Uterus (tissue), 4 donors: Measurements from ENCODE around the gene NXPH4. TPM values are rescaled to one million over a fixed set of nuclear protein-coding genes. Genes with fewer than 3 reads are reported as not detected.
A peak's percentile ranks its signal among the peaks of the same experiment; 100 is the strongest.

Experiments used
- DNase-seq, 2 donors: peaks; one replicate each; pipeline ENCODE4 v3.0.0-alpha.2; 2019 to 2020
- H3K27ac ChIP-seq, 2 donors: fragments of 200-600 bp; sonication (generic); 1 replicate in 1 of 2; 2 replicates in 1 of 2; pipeline ENCODE4 v1.5.1; 2016 to 2018
- H3K27me3 ChIP-seq, 2 donors: fragments of 200-600 bp; sonication (generic); one replicate each; pipeline ENCODE4 v1.5.1; 2018 to 2019; ENCODE audit warnings: control low read depth in 1 of 2
- H3K36me3 ChIP-seq, 2 donors: fragments of 200-600 bp; sonication (generic); one replicate each; pipeline ENCODE4 v1.5.1; 2019; ENCODE audit warnings: control low read depth in 1 of 2
- H3K4me1 ChIP-seq, 2 donors: fragments of 200-600 bp; sonication (generic); one replicate each; pipeline ENCODE4 v1.5.1; 2018 to 2019; ENCODE audit warnings: control low read depth in 1 of 2
- H3K4me3 ChIP-seq, 2 donors: fragments of 200-600 bp; sonication (generic); 1 replicate in 1 of 2; 2 replicates in 1 of 2; pipeline ENCODE4 v1.5.1; 2018 to 2019; ENCODE audit warnings: mild to moderate bottlenecking in 1 of 2
- H3K9me3 ChIP-seq, 2 donors: fragments of 200-600 bp; sonication (generic); one replicate each; pipeline ENCODE4 v1.5.1; 2019; ENCODE audit warnings: control low read depth in 1 of 2
- CTCF ChIP-seq, 4 experiments: fragments of 200-600 bp in 2 of 4; fragments of 450-650 bp in 2 of 4; sonication (generic) in 2 of 4; IDR thresholded peaks; one replicate each; pipeline ENCODE4 v1.5.1; 2016 to 2019; ENCODE audit warnings: antibody characterized with exemption in 4 of 4, mild to moderate bottlenecking in 2 of 4, moderate library complexity in 1 of 4
- POLR2A ChIP-seq, 2 donors: fragments of 450-650 bp; IDR thresholded peaks; one replicate each; pipeline ENCODE4 v1.6.1; 2016; ENCODE audit warnings: antibody characterized with exemption in 2 of 2, mild to moderate bottlenecking in 1 of 2, moderate library complexity in 1 of 2
- intact Hi-C: fragments of 100-400 bp; cut with DNase I; formaldehyde crosslinking; loops from one replicate; pipeline ENCODE4 v1.15.1; 2023; ENCODE audit warnings: low total_unique reads
- total RNA-seq, 4 donors: library from RNA; depleted of rRNA in 3 of 4; stranded (reverse); fragments of >200 nt in 3 of 4; gene quantifications; one replicate each; pipeline versions ENCODE4 v1.1.0 to v1.2.4, GENCODE V29; 2014 to 2023
- donor health status: DM: yes; HTN: yes; CAD: no.

The NXPH4 gene
- total RNA-seq, 4 donors from 2014 or later = 6.3 TPM; not detected in 3

- no peaks in the 10 kb centered on the region for H3K27me3 ChIP-seq
- TF ChIP-seq CTCF (IDR thresholded peaks at IDR 0.05) (no peak), POLR2A (IDR thresholded peaks at IDR 0.05) (no peak)
- H3K4me3 ChIP-seq = no peak overlapping the region
- intact Hi-C loops = no loop called here
- H3K4me1 ChIP-seq = no peaks in the 10 kb centered on the region
- H3K9me3 ChIP-seq = no peaks in the 10 kb centered on the region
- DNase-seq = no peak
- no peak overlapping the region for H3K27ac ChIP-seq
- H3K36me3 ChIP-seq = no peaks in the 10 kb centered on the region
Measured at GRCh38 chr12:57248934-57249742, 32.5 kb downstream of the NXPH4 start.

GRCh38 chr12:57250541-57250940, 33.9 kb downstream of the NXPH4 start:
- intact Hi-C loops = no loop called here
- no peak overlapping the region for H3K4me3 ChIP-seq
- no peaks in the 10 kb centered on the region for H3K27me3 ChIP-seq
- no peak for TF ChIP-seq POLR2A (IDR thresholded peaks at IDR 0.05)
- TF ChIP-seq CTCF (IDR thresholded peaks at IDR 0.05) = no peak
- no peaks in the 10 kb centered on the region for H3K4me1 ChIP-seq
- H3K27ac ChIP-seq = no peak overlapping the region
- no peaks in the 10 kb centered on the region for H3K36me3 ChIP-seq
- H3K9me3 ChIP-seq = no peaks in the 10 kb centered on the region
- no peak for DNase-seq

GRCh38 chr12:57250956-57251355, 34.4 kb downstream of the NXPH4 start, which contains the start of gene STAC3:
Gene STAC3 (minus strand): TSS chr12:57251187. CDS start chr12:57249636, 1,551 bp downstream.
- intact Hi-C loops = no loop called here
- H3K4me1 ChIP-seq = no peaks in the 10 kb centered on the region
- no peaks in the 10 kb centered on the region for H3K27me3 ChIP-seq
- H3K27ac ChIP-seq = no peak within 1 kb of the TSS
- no peaks in the 10 kb centered on the region for H3K9me3 ChIP-seq
- peak in 1 of 2 donors; percentile 5 for DNase-seq
- H3K36me3 ChIP-seq = no peaks in the 10 kb centered on the region
- no peak within 1 kb of the TSS for H3K4me3 ChIP-seq
- TF ChIP-seq CTCF (IDR thresholded peaks at IDR 0.05) (no peak), POLR2A (IDR thresholded peaks at IDR 0.05) (no peak)

GRCh38 chr12:57254506-57255280, 38.1 kb downstream of the NXPH4 start:
- Histone ChIP-seq H3K4me1 (no peaks in the 10 kb centered on the region), H3K27me3 (no peaks in the 10 kb centered on the region), H3K36me3 (no peaks in the 10 kb centered on the region), H3K4me3 (no peak overlapping the region), H3K9me3 (no peaks in the 10 kb centered on the region), H3K27ac (no peak overlapping the region)
- intact Hi-C loops = no loop called here
- DNase-seq = no peak
- no peak for TF ChIP-seq POLR2A (IDR thresholded peaks at IDR 0.05)
- TF ChIP-seq CTCF (IDR thresholded peaks at IDR 0.05) = no peak

- no peak overlapping the region for H3K4me3 ChIP-seq
- no peaks in the 10 kb centered on the region for H3K4me1 ChIP-seq
- intact Hi-C loops = no loop called here
- no peaks in the 10 kb centered on the region for H3K9me3 ChIP-seq
- TF ChIP-seq CTCF (IDR thresholded peaks at IDR 0.05) = no peak
- H3K27me3 ChIP-seq = no peaks in the 10 kb centered on the region
- H3K36me3 ChIP-seq = no peaks in the 10 kb centered on the region
- H3K27ac ChIP-seq = no peak overlapping the region
- DNase-seq = no peak
Measured at GRCh38 chr12:57255916-57256315, 39.3 kb downstream of the NXPH4 start.
